SK-N-SH (cell line): Measurements from ENCODE around the gene TUFT1. TPM values are rescaled to one million over a fixed set of nuclear protein-coding genes. Genes with fewer than 3 reads are reported as not detected.
A peak's percentile ranks its signal among the peaks of the same experiment; 100 is the strongest.

Experiments
- CTCF ChIA-PET: fragments of 300-600, 350-600 bp; formaldehyde crosslinking; extraction: SDS; loops from one replicate; lab custom pipeline; 2021; lab: Yijun Ruan, JAX
- POLR2A ChIA-PET: fragments of 350-600 bp; sonication (Branson Sonifier 250); formaldehyde crosslinking; extraction: SDS; loops from one replicate; lab custom pipeline; 2020; ENCODE audit warnings: antibody characterized with exemption, inconsistent platforms; lab: Yijun Ruan, JAX
- DNase-seq: peaks from one replicate; pipeline ENCODE4 v3.0.0; 2012
- H2AFZ ChIP-seq: fragments of 200-600 bp; sonication (generic); 2 replicates; pipeline ENCODE4 v1.8.1; 2016; ENCODE audit warnings: antibody characterized with exemption, mild to moderate bottlenecking, low read depth
- H3F3A ChIP-seq: fragments of 200-600 bp; sonication (generic); replicated peaks from 2 replicates; pipeline ENCODE3; 2016; ENCODE audit warnings: antibody characterized with exemption, mild to moderate bottlenecking; ENCODE audit not compliant: insufficient read depth
- H3K27ac ChIP-seq, 2 experiments: fragments of 200-500 bp in 1 of 2; fragments of 200-600 bp in 1 of 2; sonication (Bioruptor generic) in 1 of 2; sonication (generic), shearing (Covaris generic) in 1 of 2; 2 replicates each; pipeline versions ENCODE4 v1.5.1 to v1.6.1; 2014 to 2016; ENCODE audit warnings: low read depth in 2 of 2, inconsistent platforms in 1 of 2, low read length in 1 of 2, mild to moderate bottlenecking in 1 of 2, mixed read lengths in 1 of 2
- H3K27me3 ChIP-seq: fragments of 200-600 bp; sonication (generic), shearing (Covaris generic); 2 replicates; pipeline ENCODE4 v1.6.1; 2016; ENCODE audit warnings: mixed run types; ENCODE audit not compliant: insufficient read depth
- H3K36me3 ChIP-seq, 2 experiments: fragments of 200-500 bp in 1 of 2; fragments of 200-600 bp in 1 of 2; sonication (Bioruptor generic) in 1 of 2; sonication (generic) in 1 of 2; replicated peaks in 1 of 2; 2 replicates each; pipeline versions ENCODE3 to v1.5.1; 2014 to 2016; ENCODE audit warnings: low read length in 1 of 2, mild to moderate bottlenecking in 1 of 2; ENCODE audit not compliant: insufficient read depth in 2 of 2, control insufficient read depth in 1 of 2
- H3K4me1 ChIP-seq, 2 experiments: fragments of 200-500 bp in 1 of 2; fragments of 200-600 bp in 1 of 2; sonication (Bioruptor generic) in 1 of 2; sonication (generic), shearing (Covaris generic) in 1 of 2; 2 replicates each; pipeline versions ENCODE4 v1.5.1 to v1.6.1; 2014 to 2016; ENCODE audit warnings: low read depth in 1 of 2, low read length in 1 of 2, mixed run types in 1 of 2; ENCODE audit not compliant: insufficient read depth in 2 of 2, control insufficient read depth in 1 of 2
- H3K4me2 ChIP-seq: fragments of 200-600 bp; sonication (generic), shearing (Covaris generic); 2 replicates; pipeline ENCODE4 v1.6.1; 2017; ENCODE audit warnings: mixed run types
- H3K4me3 ChIP-seq, 2 experiments: fragments of 200-500 bp in 1 of 2; fragments of 200-600 bp in 1 of 2; sonication (Bioruptor generic) in 1 of 2; sonication (generic), shearing (Covaris generic) in 1 of 2; 2 replicates each; pipeline versions ENCODE4 v1.5.1 to v1.8.1; 2014 to 2016; ENCODE audit warnings: low read depth in 2 of 2, inconsistent platforms in 1 of 2, low read length in 1 of 2, mild to moderate bottlenecking in 1 of 2, mixed read lengths in 1 of 2, moderate library complexity in 1 of 2
- H3K79me2 ChIP-seq: fragments of 200-600 bp; sonication (generic); 2 replicates; pipeline ENCODE4 v1.8.1; 2017; ENCODE audit warnings: mild to moderate bottlenecking; ENCODE audit not compliant: insufficient read depth
- H3K9ac ChIP-seq: fragments of 200-600 bp; sonication (generic); 2 replicates; pipeline ENCODE4 v1.6.1; 2017; ENCODE audit warnings: mixed run types
- H3K9me2 ChIP-seq: fragments of 200-600 bp; sonication (generic); 2 replicates; pipeline ENCODE4 v1.6.1; 2017; ENCODE audit warnings: mixed run types
- H3K9me3 ChIP-seq: fragments of 200-600 bp; sonication (generic); 2 replicates; pipeline ENCODE4 v1.6.1; 2017; ENCODE audit warnings: mixed run types, mild to moderate bottlenecking, moderate library complexity
- H4K20me1 ChIP-seq: fragments of 200-600 bp; sonication (generic); 2 replicates; pipeline ENCODE4 v1.6.1; 2017; ENCODE audit warnings: mild to moderate bottlenecking, mixed run types; ENCODE audit not compliant: insufficient read depth
- GABPA ChIP-seq: IDR thresholded peaks from 2 replicates; pipeline ENCODE4 v1.4.0; 2012; ENCODE audit warnings: low read depth, mild to moderate bottlenecking
- MXI1 ChIP-seq: IDR thresholded peaks from 2 replicates; pipeline ENCODE4 v1.6.1; 2012; ENCODE audit warnings: mild to moderate bottlenecking, low read depth, low read length, improper control_type of control experiment
- NRF1 ChIP-seq: IDR thresholded peaks from 2 replicates; pipeline ENCODE4 v1.6.1; 2012; ENCODE audit warnings: low read depth, mild to moderate bottlenecking, low read length
- POLR2AphosphoS5 ChIP-seq: IDR thresholded peaks from 2 replicates; pipeline ENCODE4 v1.6.1; 2012; ENCODE audit warnings: low read depth, low read length
- RAD21 ChIP-seq: IDR thresholded peaks from 2 replicates; pipeline ENCODE4 v1.6.1; 2012; ENCODE audit warnings: mild to moderate bottlenecking, low read length
- RXRA ChIP-seq: IDR thresholded peaks from 2 replicates; pipeline ENCODE4 v1.4.0; 2012; ENCODE audit warnings: low read depth, mild to moderate bottlenecking, borderline replicate concordance
- SMC3 ChIP-seq: IDR thresholded peaks from 2 replicates; pipeline ENCODE4 v1.6.1; 2012; ENCODE audit warnings: low read depth, low read length, improper control_type of control experiment
- TCF12 ChIP-seq: IDR thresholded peaks from 2 replicates; pipeline ENCODE4 v1.4.0; 2012
- YY1 ChIP-seq: IDR thresholded peaks from 2 replicates; pipeline ENCODE4 v1.4.0; 2012; ENCODE audit warnings: low read depth, mild to moderate bottlenecking
- WGBS: methylation state at CpG from one replicate; pipeline ENCODE4 v1.1.6; 2017; ENCODE audit warnings: low lambda C conversion rate; 5-methylcytosine and 5-hydroxymethylcytosine counted together
- polyA plus RNA-seq, 3 experiments: library from polyadenylated mRNA; depleted of rRNA; stranded (reverse); fragments of >200 nt; gene quantifications; 2 replicates each; pipeline ENCODE4 v1.2.3, GENCODE V29; 2012
- TF ChIP-seq, protein P1 (sequence below): IDR thresholded peaks from 2 replicates; pipeline ENCODE4 v1.4.0; 2012; ENCODE audit warnings: low read depth
- TF ChIP-seq, protein P2 (sequence below): fragments of 200-600 bp; sonication (generic); IDR thresholded peaks from 2 replicates; pipeline ENCODE4 v1.6.1; 2017; ENCODE audit warnings: antibody characterized with exemption, mild to moderate bottlenecking, moderate library complexity
- TF ChIP-seq, protein P3 (sequence below): IDR thresholded peaks from 2 replicates; pipeline ENCODE4; 2012
- TF ChIP-seq, protein P4 (sequence below): IDR thresholded peaks from 2 replicates; pipeline ENCODE4 v1.4.0; 2012; ENCODE audit warnings: low read depth, borderline replicate concordance

The TUFT1 gene
- polyA plus RNA-seq, 1 of the 3 experiments (the other 2 are of a cell fraction), result 20.6 TPM

DNA sequence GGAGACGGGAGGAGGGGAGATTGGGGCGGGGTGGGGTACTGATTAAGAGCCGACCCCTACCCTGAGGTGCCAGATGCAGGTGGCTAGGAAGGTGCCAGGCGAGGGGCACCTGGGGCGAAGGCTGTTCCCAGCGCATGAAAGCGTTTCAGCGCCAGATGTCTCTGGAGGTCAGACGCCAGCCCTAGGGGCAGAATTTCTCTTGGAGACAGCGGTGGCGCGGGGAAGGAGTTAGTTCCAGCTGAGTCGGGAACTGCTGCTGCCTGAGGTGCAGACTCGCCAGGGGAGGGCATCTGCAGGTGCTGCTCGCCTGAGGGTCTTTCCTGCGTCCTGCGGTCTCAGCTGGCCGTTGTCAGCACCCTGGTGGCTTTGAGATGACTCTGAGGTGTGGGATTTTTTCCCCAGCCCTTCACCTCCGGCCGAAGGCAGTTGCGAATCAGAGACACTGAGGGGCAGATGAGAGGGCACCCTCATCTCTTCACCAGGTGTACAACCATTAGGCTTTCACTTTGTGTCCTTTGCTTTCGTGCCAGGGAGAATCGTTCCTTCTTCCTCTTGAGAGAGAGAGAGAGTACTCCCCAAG is 28.4 kb upstream of the TUFT1 start:
- Histone ChIP-seq H3K9ac (peak overlapping the region; percentile 19; the same call in 1 of the 2 replicates), H4K20me1 (no peaks in the 10 kb centered on the region), H3F3A (peaks cover 9% of the 10 kb centered on the region), H3K79me2 (no peaks in the 10 kb centered on the region), H3K4me2 (peak overlapping the region; percentile 98), H3K36me3 (no peaks in the 10 kb centered on the region), H3K9me2 (no peaks in the 10 kb centered on the region), H3K27ac (peak overlapping the region in 1 of 2 experiments; percentile 6; a peak in 1 of 4 replicates), H2AFZ (peak overlapping the region; percentile 99), H3K4me3 (peak overlapping the region; percentile 52 to 78), H3K9me3 (no peaks in the 10 kb centered on the region), H3K27me3 (peaks cover 15% of the 10 kb centered on the region; the same call in 1 of the 2 replicates), H3K4me1 (peaks cover 4 to 32% of the 10 kb centered on the region in 2 experiments; a peak in 1 of 4 replicates)
- CTCF ChIA-PET, result interaction anchor here (1.0 to 2.1 kb wide), 6 partner anchors 11 to 82 kb away, joined by 3 to 5 read pairs (median 4); no protein-coding TSS in a partner anchor
- 14% methylated on average over 20 of the region's 23 CpGs for WGBS
- DNase-seq, result peak; percentile 63
- TF ChIP-seq, protein P1, sequence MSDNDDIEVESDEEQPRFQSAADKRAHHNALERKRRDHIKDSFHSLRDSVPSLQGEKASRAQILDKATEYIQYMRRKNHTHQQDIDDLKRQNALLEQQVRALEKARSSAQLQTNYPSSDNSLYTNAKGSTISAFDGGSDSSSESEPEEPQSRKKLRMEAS, result no peak
- TF ChIP-seq POLR2AphosphoS5 (no peak), SMC3 (no peak), RXRA (no peak), NRF1 (no peak), GABPA (no peak), RAD21 (0 out of 2 replicates have a peak, but pooled peaks have one; percentile 3), TCF12 (no peak), MXI1 (no peak)
- TF ChIP-seq, protein P2, sequence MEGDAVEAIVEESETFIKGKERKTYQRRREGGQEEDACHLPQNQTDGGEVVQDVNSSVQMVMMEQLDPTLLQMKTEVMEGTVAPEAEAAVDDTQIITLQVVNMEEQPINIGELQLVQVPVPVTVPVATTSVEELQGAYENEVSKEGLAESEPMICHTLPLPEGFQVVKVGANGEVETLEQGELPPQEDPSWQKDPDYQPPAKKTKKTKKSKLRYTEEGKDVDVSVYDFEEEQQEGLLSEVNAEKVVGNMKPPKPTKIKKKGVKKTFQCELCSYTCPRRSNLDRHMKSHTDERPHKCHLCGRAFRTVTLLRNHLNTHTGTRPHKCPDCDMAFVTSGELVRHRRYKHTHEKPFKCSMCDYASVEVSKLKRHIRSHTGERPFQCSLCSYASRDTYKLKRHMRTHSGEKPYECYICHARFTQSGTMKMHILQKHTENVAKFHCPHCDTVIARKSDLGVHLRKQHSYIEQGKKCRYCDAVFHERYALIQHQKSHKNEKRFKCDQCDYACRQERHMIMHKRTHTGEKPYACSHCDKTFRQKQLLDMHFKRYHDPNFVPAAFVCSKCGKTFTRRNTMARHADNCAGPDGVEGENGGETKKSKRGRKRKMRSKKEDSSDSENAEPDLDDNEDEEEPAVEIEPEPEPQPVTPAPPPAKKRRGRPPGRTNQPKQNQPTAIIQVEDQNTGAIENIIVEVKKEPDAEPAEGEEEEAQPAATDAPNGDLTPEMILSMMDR, result peak; percentile 17; the same call in 1 of the 2 replicates
- TF ChIP-seq, protein P3, sequence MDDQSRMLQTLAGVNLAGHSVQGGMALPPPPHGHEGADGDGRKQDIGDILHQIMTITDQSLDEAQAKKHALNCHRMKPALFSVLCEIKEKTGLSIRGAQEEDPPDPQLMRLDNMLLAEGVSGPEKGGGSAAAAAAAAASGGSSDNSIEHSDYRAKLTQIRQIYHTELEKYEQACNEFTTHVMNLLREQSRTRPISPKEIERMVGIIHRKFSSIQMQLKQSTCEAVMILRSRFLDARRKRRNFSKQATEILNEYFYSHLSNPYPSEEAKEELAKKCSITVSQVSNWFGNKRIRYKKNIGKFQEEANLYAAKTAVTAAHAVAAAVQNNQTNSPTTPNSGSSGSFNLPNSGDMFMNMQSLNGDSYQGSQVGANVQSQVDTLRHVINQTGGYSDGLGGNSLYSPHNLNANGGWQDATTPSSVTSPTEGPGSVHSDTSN, result no peak
- TF ChIP-seq, protein P4, sequence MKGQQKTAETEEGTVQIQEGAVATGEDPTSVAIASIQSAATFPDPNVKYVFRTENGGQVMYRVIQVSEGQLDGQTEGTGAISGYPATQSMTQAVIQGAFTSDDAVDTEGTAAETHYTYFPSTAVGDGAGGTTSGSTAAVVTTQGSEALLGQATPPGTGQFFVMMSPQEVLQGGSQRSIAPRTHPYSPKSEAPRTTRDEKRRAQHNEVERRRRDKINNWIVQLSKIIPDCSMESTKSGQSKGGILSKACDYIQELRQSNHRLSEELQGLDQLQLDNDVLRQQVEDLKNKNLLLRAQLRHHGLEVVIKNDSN, result no peak
- POLR2A ChIA-PET, result interaction anchor here (0.5 to 1.5 kb wide), 6 partner anchors 9 to 53 kb away, joined by 3 to 10 read pairs (median 3); partner anchors contain the start of genes POGZ and TUFT1

DNA sequence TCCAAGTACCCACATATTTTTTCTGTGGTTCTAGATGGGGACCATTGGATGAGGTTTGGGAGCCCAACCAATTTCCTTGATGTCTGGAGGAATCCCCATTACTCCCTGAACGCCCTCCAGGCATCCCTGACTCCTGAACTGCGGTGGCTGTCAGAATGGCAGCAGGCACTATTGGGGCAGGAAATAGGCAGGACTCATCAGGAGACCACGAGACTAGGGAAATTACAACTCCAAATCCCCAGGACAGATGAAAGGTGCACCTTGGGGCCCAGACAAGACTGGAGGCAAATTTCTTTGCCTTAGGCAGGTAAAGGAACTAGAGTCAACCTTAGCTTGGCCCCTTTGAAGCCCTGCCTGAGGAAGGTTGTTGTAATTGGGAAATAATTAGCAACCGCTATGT is 27.8 kb upstream of the TUFT1 start:
- Histone ChIP-seq H3K27me3 (peaks cover 15% of the 10 kb centered on the region; the same call in 1 of the 2 replicates), H2AFZ (no peak overlapping the region), H3F3A (peaks cover 9% of the 10 kb centered on the region), H3K9me3 (no peaks in the 10 kb centered on the region), H4K20me1 (no peaks in the 10 kb centered on the region), H3K36me3 (no peaks in the 10 kb centered on the region), H3K27ac (no peak overlapping the region), H3K4me2 (peak overlapping the region; percentile 98), H3K79me2 (no peaks in the 10 kb centered on the region), H3K9me2 (no peaks in the 10 kb centered on the region), H3K4me1 (peaks cover 4 to 32% of the 10 kb centered on the region in 2 experiments; a peak in 1 of 4 replicates), H3K9ac (no peak overlapping the region), H3K4me3 (peak overlapping the region in 1 of 2 experiments; percentile 78; a peak in 3 of 4 replicates)
- 83% methylated on average over 4 of the region's 4 CpGs for WGBS
- ChIA-PET POLR2A (interaction anchor here (1.1 to 1.5 kb wide), 2 partner anchors 8 to 28 kb away, joined by 3 to 10 read pairs; partner anchors contain the start of gene TUFT1), CTCF (interaction anchor here (1.0 to 2.1 kb wide), 6 partner anchors 15 to 68 kb away, joined by 3 to 5 read pairs (median 4); no protein-coding TSS in a partner anchor)
- DNase-seq, result no peak
- TF ChIP-seq YY1, result no peak
- TF ChIP-seq, protein P3, result no peak
